ENCODE data around the gene TMEM150B. TPM values are rescaled to one million over a fixed set of nuclear protein-coding genes. Genes with fewer than 3 reads are reported as not detected.

Gene TMEM150B
- total RNA-seq, 1 donor from 2014 or later: not detected

- H3K9ac ChIP-seq: no peak overlapping the region
- H3K36me3 ChIP-seq: no peaks in the 10 kb centered on the region
- H3K4me2 ChIP-seq: no peak overlapping the region
- no peaks in the 10 kb centered on the region for H3K4me1 ChIP-seq
- H3K27ac Mint-ChIP-seq: no peak overlapping the region
- H3K9me3 ChIP-seq (ENCODE audit: low read depth): no peaks in the 10 kb centered on the region
- H3K79me2 ChIP-seq (ENCODE audit: low read depth): no peaks in the 10 kb centered on the region
- H3K27me3 Mint-ChIP-seq (ENCODE audit: insufficient read depth, low read depth): peaks cover 7% of the 10 kb centered on the region
- peaks cover 13% of the 10 kb centered on the region for H3F3A ChIP-seq (ENCODE audit: low read depth)
- no peak overlapping the region for H3K4me3 Mint-ChIP-seq
- peaks cover 36% of the 10 kb centered on the region for H3K36me3 Mint-ChIP-seq
- no peak overlapping the region for H3K27ac ChIP-seq
- H2AFZ ChIP-seq (replicated peaks): no peak overlapping the region
- DNase-seq (ENCODE audit: low spot score): no peak
- peaks cover 15% of the 10 kb centered on the region for H3K4me1 Mint-ChIP-seq
- peaks cover 2% of the 10 kb centered on the region for H3K9me3 Mint-ChIP-seq
- no peaks in the 10 kb centered on the region for H3K27me3 ChIP-seq
- TF ChIP-seq CTCF (IDR thresholded peaks at IDR 0.05) (no peak), EZH2phosphoT487 (IDR thresholded peaks at IDR 0.05) (no peak), EZH2 (IDR thresholded peaks at IDR 0.05) (no peak)
- H3K4me3 ChIP-seq: no peak overlapping the region
- peaks cover 2% of the 10 kb centered on the region for H4K20me1 ChIP-seq (ENCODE audit: low read depth)
These were observed 15.7 kb downstream of the TMEM150B start for GRCh38 chr19:55309448-55309847.

GRCh38 chr19:55308281-55308680 is 16.9 kb downstream of the TMEM150B start:
- Mint-ChIP-seq H3K9me3 (peaks cover 2% of the 10 kb centered on the region), H3K4me1 (peaks cover 10% of the 10 kb centered on the region), H3K36me3 (peaks cover 41% of the 10 kb centered on the region), H3K27me3 (ENCODE audit: insufficient read depth, low read depth) (peaks cover 3% of the 10 kb centered on the region), H3K4me3 (peak overlapping the region; percentile 43), H3K27ac (no peak overlapping the region)
- no peak for DNase-seq (ENCODE audit: low spot score)
- H3K27me3 ChIP-seq: no peaks in the 10 kb centered on the region
- TF ChIP-seq EZH2 (IDR thresholded peaks at IDR 0.05) (no peak), CTCF (IDR thresholded peaks at IDR 0.05) (no peak), EZH2phosphoT487 (IDR thresholded peaks at IDR 0.05) (no peak)
- no peak overlapping the region for H3K4me3 ChIP-seq
- H3K36me3 ChIP-seq: no peaks in the 10 kb centered on the region
- no peak overlapping the region for H3K27ac ChIP-seq
- H4K20me1 ChIP-seq (ENCODE audit: low read depth): peaks cover 2% of the 10 kb centered on the region
- H3K9ac ChIP-seq: no peak overlapping the region
- no peaks in the 10 kb centered on the region for H3K9me3 ChIP-seq (ENCODE audit: low read depth)
- peaks cover 10% of the 10 kb centered on the region for H3F3A ChIP-seq (ENCODE audit: low read depth)
- H3K4me1 ChIP-seq: no peaks in the 10 kb centered on the region
- H3K79me2 ChIP-seq (ENCODE audit: low read depth): no peaks in the 10 kb centered on the region
- no peak overlapping the region for H2AFZ ChIP-seq (replicated peaks)
- no peak overlapping the region for H3K4me2 ChIP-seq

GRCh38 chr19:55306712-55307111 is 18.4 kb downstream of the TMEM150B start:
- Histone ChIP-seq H3K27me3 (no peaks in the 10 kb centered on the region), H3K36me3 (no peaks in the 10 kb centered on the region), H3K79me2 (ENCODE audit: low read depth) (no peaks in the 10 kb centered on the region), H3K4me3 (no peak overlapping the region), H4K20me1 (ENCODE audit: low read depth) (peaks cover 2% of the 10 kb centered on the region), H3K9me3 (ENCODE audit: low read depth) (no peaks in the 10 kb centered on the region), H3K9ac (no peak overlapping the region), H3K27ac (no peak overlapping the region), H3K4me2 (no peak overlapping the region), H2AFZ (replicated peaks) (no peak overlapping the region), H3F3A (ENCODE audit: low read depth) (peaks cover 7% of the 10 kb centered on the region), H3K4me1 (peaks cover 4% of the 10 kb centered on the region)
- no peaks in the 10 kb centered on the region for H3K27me3 Mint-ChIP-seq (ENCODE audit: insufficient read depth, low read depth)
- no peak overlapping the region for H3K4me3 Mint-ChIP-seq
- peaks cover 11% of the 10 kb centered on the region for H3K4me1 Mint-ChIP-seq
- H3K36me3 Mint-ChIP-seq: peaks cover 40% of the 10 kb centered on the region
- no peak for DNase-seq (ENCODE audit: low spot score)
- peaks cover 2% of the 10 kb centered on the region for H3K9me3 Mint-ChIP-seq
- TF ChIP-seq EZH2phosphoT487 (IDR thresholded peaks at IDR 0.05): no peak
- TF ChIP-seq CTCF (IDR thresholded peaks at IDR 0.05): no peak
- no peak for TF ChIP-seq EZH2 (IDR thresholded peaks at IDR 0.05)
- H3K27ac Mint-ChIP-seq: no peak overlapping the region
